Ishikawa (cell line): ENCODE data around the gene RRP1.

ENCODE experiments used
- CEBPB ChIP-seq: IDR thresholded peaks from 2 replicates; pipeline ENCODE4 v1.6.1; 2012
- CREB1 ChIP-seq: IDR thresholded peaks from 2 replicates; pipeline ENCODE4 v1.6.1; 2012; ENCODE audit warnings: low read depth
- EGR1 ChIP-seq: IDR thresholded peaks from 2 replicates; pipeline ENCODE4 v1.6.1; 2012
- EP300 ChIP-seq: IDR thresholded peaks from 2 replicates; pipeline ENCODE4 v1.6.1; 2012; ENCODE audit warnings: borderline replicate concordance
- FOXM1 ChIP-seq: IDR thresholded peaks from 2 replicates; pipeline ENCODE4 v1.6.1; 2012; ENCODE audit warnings: low read depth, borderline replicate concordance
- NFIC ChIP-seq: IDR thresholded peaks from 2 replicates; pipeline ENCODE4 v1.6.1; 2012
- RAD21 ChIP-seq: IDR thresholded peaks from 2 replicates; pipeline ENCODE4 v1.6.1; 2012; ENCODE audit warnings: low read depth
- TAF1 ChIP-seq: IDR thresholded peaks from 2 replicates; pipeline ENCODE4 v1.6.1; 2012; ENCODE audit warnings: low read depth, mild to moderate bottlenecking
- TCF12 ChIP-seq: IDR thresholded peaks from 2 replicates; pipeline ENCODE4 v1.6.1; 2012; ENCODE audit warnings: low read depth
- TEAD4 ChIP-seq: IDR thresholded peaks from 2 replicates; pipeline ENCODE4 v1.6.1; 2012
- YY1 ChIP-seq: IDR thresholded peaks from 2 replicates; pipeline ENCODE4 v1.6.1; 2012; ENCODE audit warnings: low read depth
- ZBTB7A ChIP-seq: IDR thresholded peaks from 2 replicates; pipeline ENCODE4 v1.6.1; 2012; ENCODE audit warnings: low read depth
- TF ChIP-seq, protein P1 (sequence below): IDR thresholded peaks from 2 replicates; pipeline ENCODE4 v1.6.1; 2012
- TF ChIP-seq, protein P2 (sequence below): IDR thresholded peaks from 2 replicates; pipeline ENCODE4 v1.6.1; 2012
- TF ChIP-seq, protein P3 (sequence below): IDR thresholded peaks from 2 replicates; pipeline ENCODE4 v1.6.1; 2012; ENCODE audit warnings: low read depth, mild to moderate bottlenecking

The RRP1 gene

DNA sequence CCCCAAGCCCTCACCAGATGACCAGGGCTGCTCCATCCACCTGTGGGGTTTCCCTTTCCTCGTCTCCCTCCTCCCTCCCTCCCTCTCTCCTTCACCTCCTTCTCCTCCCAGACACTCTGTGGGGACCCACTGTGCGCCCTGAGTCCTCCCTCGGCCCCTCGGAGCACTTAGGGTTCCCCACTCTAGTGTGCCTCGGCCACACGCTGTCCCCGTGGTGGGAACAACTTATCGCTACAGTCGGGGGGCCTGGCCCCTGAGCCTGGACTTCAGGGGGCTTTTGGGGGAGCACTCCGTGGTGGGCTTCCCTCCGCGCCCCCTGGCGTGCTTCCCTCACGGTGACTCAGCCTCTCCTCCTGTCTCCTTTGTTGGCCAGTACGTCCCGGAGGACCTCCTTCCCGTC, 40.8 kb upstream of the RRP1 start:
- TF ChIP-seq EP300 (no peak), FOXM1 (no peak), EGR1 (no peak), RAD21 (no peak), ZBTB7A (no peak), NFIC (no peak), TAF1 (no peak), CEBPB (no peak), TEAD4 (no peak), CREB1 (no peak), TCF12 (no peak)
- TF ChIP-seq, protein P1, sequence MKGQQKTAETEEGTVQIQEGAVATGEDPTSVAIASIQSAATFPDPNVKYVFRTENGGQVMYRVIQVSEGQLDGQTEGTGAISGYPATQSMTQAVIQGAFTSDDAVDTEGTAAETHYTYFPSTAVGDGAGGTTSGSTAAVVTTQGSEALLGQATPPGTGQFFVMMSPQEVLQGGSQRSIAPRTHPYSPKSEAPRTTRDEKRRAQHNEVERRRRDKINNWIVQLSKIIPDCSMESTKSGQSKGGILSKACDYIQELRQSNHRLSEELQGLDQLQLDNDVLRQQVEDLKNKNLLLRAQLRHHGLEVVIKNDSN, result no peak
- TF ChIP-seq, protein P2, sequence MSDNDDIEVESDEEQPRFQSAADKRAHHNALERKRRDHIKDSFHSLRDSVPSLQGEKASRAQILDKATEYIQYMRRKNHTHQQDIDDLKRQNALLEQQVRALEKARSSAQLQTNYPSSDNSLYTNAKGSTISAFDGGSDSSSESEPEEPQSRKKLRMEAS, result no peak
- TF ChIP-seq, protein P3, sequence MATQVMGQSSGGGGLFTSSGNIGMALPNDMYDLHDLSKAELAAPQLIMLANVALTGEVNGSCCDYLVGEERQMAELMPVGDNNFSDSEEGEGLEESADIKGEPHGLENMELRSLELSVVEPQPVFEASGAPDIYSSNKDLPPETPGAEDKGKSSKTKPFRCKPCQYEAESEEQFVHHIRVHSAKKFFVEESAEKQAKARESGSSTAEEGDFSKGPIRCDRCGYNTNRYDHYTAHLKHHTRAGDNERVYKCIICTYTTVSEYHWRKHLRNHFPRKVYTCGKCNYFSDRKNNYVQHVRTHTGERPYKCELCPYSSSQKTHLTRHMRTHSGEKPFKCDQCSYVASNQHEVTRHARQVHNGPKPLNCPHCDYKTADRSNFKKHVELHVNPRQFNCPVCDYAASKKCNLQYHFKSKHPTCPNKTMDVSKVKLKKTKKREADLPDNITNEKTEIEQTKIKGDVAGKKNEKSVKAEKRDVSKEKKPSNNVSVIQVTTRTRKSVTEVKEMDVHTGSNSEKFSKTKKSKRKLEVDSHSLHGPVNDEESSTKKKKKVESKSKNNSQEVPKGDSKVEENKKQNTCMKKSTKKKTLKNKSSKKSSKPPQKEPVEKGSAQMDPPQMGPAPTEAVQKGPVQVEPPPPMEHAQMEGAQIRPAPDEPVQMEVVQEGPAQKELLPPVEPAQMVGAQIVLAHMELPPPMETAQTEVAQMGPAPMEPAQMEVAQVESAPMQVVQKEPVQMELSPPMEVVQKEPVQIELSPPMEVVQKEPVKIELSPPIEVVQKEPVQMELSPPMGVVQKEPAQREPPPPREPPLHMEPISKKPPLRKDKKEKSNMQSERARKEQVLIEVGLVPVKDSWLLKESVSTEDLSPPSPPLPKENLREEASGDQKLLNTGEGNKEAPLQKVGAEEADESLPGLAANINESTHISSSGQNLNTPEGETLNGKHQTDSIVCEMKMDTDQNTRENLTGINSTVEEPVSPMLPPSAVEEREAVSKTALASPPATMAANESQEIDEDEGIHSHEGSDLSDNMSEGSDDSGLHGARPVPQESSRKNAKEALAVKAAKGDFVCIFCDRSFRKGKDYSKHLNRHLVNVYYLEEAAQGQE, result no peak

DNA sequence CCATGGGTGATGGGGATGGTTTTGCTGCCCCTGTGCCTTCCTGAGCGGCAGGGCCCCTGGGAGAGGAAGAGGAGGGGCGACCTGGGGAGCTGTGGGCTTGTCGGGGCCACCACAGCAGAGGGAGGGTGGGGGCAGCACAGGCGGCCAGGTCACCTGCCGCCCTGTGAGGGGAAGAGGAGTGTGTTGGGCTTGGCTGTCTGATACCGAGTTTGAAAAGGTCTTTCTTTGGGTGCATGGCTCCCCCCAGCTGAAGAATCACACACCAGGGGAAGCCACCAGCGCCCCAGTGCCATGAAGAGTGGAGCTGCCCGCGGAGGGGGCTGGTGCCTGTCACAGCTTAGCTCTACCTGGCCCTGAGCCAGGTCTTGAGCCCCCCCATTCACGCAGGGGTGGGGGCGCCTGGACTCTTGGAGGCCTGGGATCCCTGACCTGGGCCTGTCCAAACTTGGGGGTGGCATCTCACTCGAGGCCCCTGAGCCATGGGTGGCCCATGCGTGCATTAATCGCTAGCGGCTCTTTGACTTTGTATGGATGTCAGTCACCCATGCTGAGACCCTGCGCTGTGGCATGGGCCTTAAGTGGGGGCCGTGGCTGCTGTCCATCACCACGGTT, 39.6 kb upstream of the RRP1 start:
- TF ChIP-seq TAF1 (no peak), CEBPB (no peak), EP300 (no peak), ZBTB7A (no peak), TEAD4 (no peak), YY1 (no peak), TCF12 (no peak)
- TF ChIP-seq, protein P1, result no peak
- TF ChIP-seq, protein P3, result no peak

DNA sequence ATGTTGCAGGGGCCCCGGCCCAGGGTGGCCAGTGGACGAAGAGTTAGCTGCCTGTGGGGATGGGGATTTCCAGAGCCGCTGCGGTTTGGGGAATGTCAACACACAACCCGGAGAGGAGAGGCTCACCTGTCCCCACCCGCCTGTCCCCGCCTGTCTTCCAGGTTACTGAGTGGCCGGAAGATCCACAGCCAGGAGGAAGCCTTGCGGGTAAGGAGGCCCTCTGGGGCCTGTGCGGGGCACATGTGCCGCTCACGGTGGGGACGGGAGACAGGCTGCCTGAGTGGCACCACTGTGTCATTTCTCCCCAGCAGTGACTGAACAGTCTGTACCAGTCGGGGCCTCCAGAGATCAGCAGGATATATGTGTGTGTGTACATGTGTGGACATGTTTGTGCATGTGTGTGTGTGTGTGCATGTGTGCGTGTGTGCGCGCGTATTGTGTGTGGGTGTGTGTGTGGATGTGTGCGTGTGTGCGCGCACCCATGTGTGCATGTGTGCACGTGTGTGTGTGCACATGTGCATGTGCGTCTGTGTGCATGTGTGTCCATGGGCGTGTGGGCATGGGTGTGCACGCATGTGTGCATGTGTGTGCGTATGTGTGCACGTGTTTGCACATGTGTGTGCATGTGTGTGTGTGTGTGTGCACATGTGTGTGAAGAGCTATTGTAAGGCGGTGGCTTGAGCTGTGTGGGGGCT, 38.9 kb upstream of the RRP1 start:
- TF ChIP-seq YY1 (no peak), RAD21 (no peak), EP300 (no peak), EGR1 (no peak), FOXM1 (no peak), CREB1 (no peak), NFIC (no peak), ZBTB7A (no peak), CEBPB (no peak)
- TF ChIP-seq, protein P2, result no peak

DNA sequence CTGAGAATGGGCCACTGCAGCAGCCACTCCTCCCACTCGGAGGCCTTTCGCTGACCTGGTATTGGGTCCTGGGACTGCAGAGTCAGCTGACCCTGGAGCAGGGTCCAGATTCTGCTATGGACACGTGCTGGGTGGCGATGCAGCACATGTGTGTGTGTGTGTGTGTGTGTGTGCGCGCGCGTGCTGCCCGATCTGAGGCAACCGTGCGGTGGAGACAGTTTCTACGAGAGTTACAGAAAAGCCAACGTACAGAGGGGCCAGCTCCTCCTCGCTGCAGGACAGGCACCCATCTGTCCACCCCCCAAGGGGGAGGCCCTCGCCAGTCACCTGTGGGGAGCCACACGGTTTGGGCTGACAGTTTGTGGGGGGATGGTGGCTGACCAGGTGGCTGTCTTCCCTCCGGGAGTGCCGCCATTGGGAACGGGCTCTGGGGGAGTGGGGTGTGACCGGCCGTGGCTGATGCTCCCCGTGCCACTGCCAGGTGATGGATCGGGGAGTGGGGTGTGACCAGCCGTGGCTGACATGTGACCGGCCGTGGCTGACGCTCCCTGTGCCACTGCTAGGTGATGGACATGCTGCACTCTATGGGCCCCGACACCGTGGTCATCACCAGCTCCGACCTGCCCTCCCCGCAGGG, 37.3 kb upstream of the RRP1 start:
- TF ChIP-seq TCF12 (no peak), NFIC (no peak), EGR1 (no peak), FOXM1 (no peak), TEAD4 (no peak), YY1 (no peak), CEBPB (no peak)
- TF ChIP-seq, protein P1, result no peak

DNA sequence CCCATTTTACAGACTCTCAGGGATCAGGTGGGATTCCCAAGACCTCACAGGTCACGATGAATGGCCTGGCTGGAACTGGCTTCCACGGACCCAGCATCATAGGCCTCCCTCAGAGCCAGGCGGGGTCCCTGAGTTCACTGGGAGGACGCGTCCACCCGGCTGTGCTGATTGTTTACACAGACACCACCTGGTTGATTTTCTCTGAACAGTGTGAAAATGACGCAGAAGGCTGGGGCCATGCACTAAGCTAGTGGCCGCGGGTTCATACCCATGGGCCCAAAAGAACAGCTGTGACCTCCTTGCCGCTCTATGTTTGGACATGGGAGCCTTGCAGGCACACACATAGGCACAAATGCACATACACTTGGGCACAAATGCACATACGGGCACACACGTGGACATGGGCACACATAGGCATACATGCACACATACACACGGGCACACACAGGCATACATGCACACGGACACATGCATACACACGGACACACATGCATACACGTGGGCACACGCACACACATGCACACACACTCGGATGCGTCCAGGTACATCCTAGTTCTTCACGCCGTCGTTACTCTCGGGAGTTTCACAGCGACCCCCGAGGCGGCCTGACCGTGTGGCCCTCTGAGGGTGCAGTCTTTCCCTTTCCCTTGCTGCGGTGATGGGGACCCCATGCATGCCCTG, 36.5 kb upstream of the RRP1 start:
- no peak for TF ChIP-seq TAF1
- no peak for TF ChIP-seq YY1
